Astrocyte of the cerebellum (primary cell): ENCODE measurements around the gene ETF1.
A peak's percentile ranks its signal among the peaks of the same experiment; 100 is the strongest.

ENCODE experiments used
- DNase-seq: peaks from one replicate; pipeline ENCODE4 v3.0.0-alpha.2; 2011; ENCODE audit warnings: low read depth
- H3K4me3 ChIP-seq: 2 replicates; pipeline ENCODE4 v1.5.1; 2011; ENCODE audit warnings: mild to moderate bottlenecking, low read depth, low read length, moderate library complexity
- CTCF ChIP-seq: IDR thresholded peaks from 2 replicates; pipeline ENCODE4 v1.5.1; 2012; ENCODE audit warnings: low read length, low read depth, moderate library complexity, mild to moderate bottlenecking; ENCODE audit errors: missing control alignments
- in situ Hi-C: cut with HindIII; loops from 2 replicates; pipeline ENCODE4 v1.10.0; 2017; ENCODE audit warnings: low sequenced_read_pairs

ETF1 gene

GRCh38 chr5:138542956-138543729 lies at the start of gene ETF1:
Gene ETF1, minus strand, starts transcription at chr5:138543236. Its CDS starts 318 bp downstream, at chr5:138542918.
- peak within 1 kb of the TSS; percentile 74 for H3K4me3 ChIP-seq
- peak; percentile 99 for DNase-seq
- in situ Hi-C loops, result no loop called here
- TF ChIP-seq CTCF, result no peak

- in situ Hi-C loops, result no loop called here
These were observed 45.2 kb upstream of the ETF1 start for GRCh38 chr5:138588013-138588788.

GRCh38 chr5:138585157-138585556 lies 42.1 kb upstream of the ETF1 start:
- no peak for TF ChIP-seq CTCF
- no peak for DNase-seq
- no peak overlapping the region for H3K4me3 ChIP-seq
- in situ Hi-C loops, result no loop called here

More at GRCh38 chr5:138588013-138588788, 45.2 kb upstream of the ETF1 start:
- TF ChIP-seq CTCF, result no peak
- DNase-seq, result no peak
- H3K4me3 ChIP-seq, result no peak overlapping the region

GRCh38 chr5:138583984-138584637 lies 41.1 kb upstream of the ETF1 start:
- DNase-seq, result no peak
- in situ Hi-C loops, result no loop called here
- TF ChIP-seq CTCF, result no peak
- no peak overlapping the region for H3K4me3 ChIP-seq

GRCh38 chr5:138582959-138583358 lies 39.9 kb upstream of the ETF1 start:
- no peak for TF ChIP-seq CTCF
- in situ Hi-C loops, result no loop called here

GRCh38 chr5:138580777-138581176 lies 37.7 kb upstream of the ETF1 start:
- in situ Hi-C loops, result no loop called here
- no peak for TF ChIP-seq CTCF
- no peak overlapping the region for H3K4me3 ChIP-seq
- DNase-seq, result no peak

More at GRCh38 chr5:138582959-138583358, 39.9 kb upstream of the ETF1 start:
- DNase-seq, result no peak
- no peak overlapping the region for H3K4me3 ChIP-seq
